Spleen (tissue), 11 donors: ENCODE results near the gene ATXN1. TPM values are rescaled to one million over a fixed set of nuclear protein-coding genes. Genes with fewer than 3 reads are reported as not detected.
A peak's percentile ranks its signal among the peaks of the same experiment; 100 is the strongest.
"Not testable (repeated sequence)": the region's sequence is repeated elsewhere in the genome, so short reads cannot be mapped to it uniquely, and the experiment has no call there.

Experiments used
- DNase-seq: peaks from one replicate; pipeline ENCODE4 v3.0.0-alpha.2; 2020
- H3K27ac ChIP-seq, 8 donors: fragments of 200-600 bp; sonication (generic) in 7 of 8; 1 replicate in 4 of 8; 2 replicates in 4 of 8; pipeline versions ENCODE4 v1.5.0 to v1.8.0; 2016 to 2021; ENCODE audit warnings: inconsistent platforms in 4 of 8, mild to moderate bottlenecking in 4 of 8, moderate library complexity in 1 of 8
- H3K27me3 ChIP-seq, 7 donors: fragments of 200-600 bp; sonication (generic) in 6 of 7; replicated peaks in 1 of 7; 1 replicate in 4 of 7; 2 replicates in 3 of 7; pipeline versions ENCODE4 v1.5.0 to v1.8.0; 2016 to 2021; ENCODE audit warnings: inconsistent platforms in 3 of 7, mild to moderate bottlenecking in 1 of 7
- H3K36me3 ChIP-seq, 6 donors: fragments of 200-600 bp; sonication (generic) in 5 of 6; 1 replicate in 4 of 6; 2 replicates in 2 of 6; pipeline versions ENCODE4 v1.5.0 to v1.8.0; 2016 to 2021; ENCODE audit warnings: inconsistent platforms in 2 of 6
- H3K4me1 ChIP-seq, 6 donors: fragments of 200-600 bp; sonication (generic) in 5 of 6; 1 replicate in 3 of 6; 2 replicates in 3 of 6; pipeline versions ENCODE4 v1.5.0 to v1.8.0; 2016 to 2021; ENCODE audit warnings: inconsistent platforms in 3 of 6
- H3K4me3 ChIP-seq, 8 donors: fragments of 200-600 bp; sonication (generic) in 7 of 8; 1 replicate in 4 of 8; 2 replicates in 4 of 8; pipeline versions ENCODE4 v1.5.0 to v1.8.0; 2016 to 2021; ENCODE audit warnings: inconsistent platforms in 4 of 8, mild to moderate bottlenecking in 4 of 8, moderate library complexity in 2 of 8
- H3K9me3 ChIP-seq, 8 donors: fragments of 200-600 bp; sonication (generic) in 7 of 8; 1 replicate in 4 of 8; 2 replicates in 4 of 8; pipeline versions ENCODE4 v1.5.0 to v1.8.0; 2016 to 2021; ENCODE audit warnings: inconsistent platforms in 4 of 8
- CTCF ChIP-seq, 11 experiments: fragments of 200-600 bp in 7 of 11; fragments of 450-650 bp in 4 of 11; sonication (generic) in 4 of 11; IDR thresholded peaks in 8 of 11; conservative IDR thresholded peaks in 3 of 11; 1 replicate in 7 of 11; 2 replicates in 4 of 11; pipeline versions ENCODE4 v1.4.0 to v1.8.0; 2016 to 2021; ENCODE audit warnings: antibody characterized with exemption in 11 of 11, inconsistent platforms in 4 of 11, mild to moderate bottlenecking in 1 of 11
- POLR2A ChIP-seq, 3 donors: fragments of 450-650 bp; IDR thresholded peaks; one replicate each; pipeline ENCODE4 v1.5.1; 2017; ENCODE audit warnings: antibody characterized with exemption in 3 of 3, mild to moderate bottlenecking in 1 of 3
- POLR2AphosphoS5 ChIP-seq, 3 donors: sonication (generic); formaldehyde crosslinking; IDR thresholded peaks; one replicate each; pipeline ENCODE4 v1.5.1; 2017; ENCODE audit warnings: antibody characterized with exemption in 3 of 3
- WGBS, 5 donors: extraction: QIAGEN DNeasy Blood & Tissue Kit in 3 of 5; methylation state at CpG; one replicate each; pipeline versions ENCODE4 v1.1.5 to v1.1.7; 2013 to 2018; 5-methylcytosine and 5-hydroxymethylcytosine counted together
- intact Hi-C: fragments of 100-400 bp; cut with DNase I; formaldehyde crosslinking; loops from one replicate; pipeline ENCODE4 v1.15.0; 2023; ENCODE audit warnings: low total_unique reads
- polyA plus RNA-seq, 3 donors: library from polyadenylated mRNA; stranded (reverse); fragments of 200-250 nt; gene quantifications; one replicate each; pipeline ENCODE4 v1.2.1, GENCODE V29; 2013
- total RNA-seq, 7 donors: library from RNA; depleted of rRNA in 3 of 7; stranded (reverse); fragments of >200 nt in 3 of 7; fragmentation: NEBNext Ultra II Directional in 4 of 7; extraction: Animal tissue kit (Norgen Biotek cat#: 25700) in 4 of 7; gene quantifications; one replicate each; pipeline versions ENCODE4 v1.1.0 to v1.2.1, GENCODE V29; 2016 to 2021
- donor health status: healthy with polysubstance abuse.
- donor health status: DM: no; HTN: no; CAD: no; lungs with moderate emphysema.
- donor health status: DM: no; HTN: no; CAD: no.
- donor health status: Bipolar disorder and iron deficiency.
- donor health status: healthy.
- donor health status: DM: no; HTN: no; CAD: no.
- donor health status: DM: yes; HTN: yes; CAD: no.

Gene ATXN1
- total and polyA plus RNA-seq, 10 donors: 3.5 to 123 (median 73.9) TPM

GRCh38 chr6:16621002-16621401, 140.3 kb downstream of the ATXN1 start:
- Histone ChIP-seq H3K36me3 (no peaks in the 10 kb centered on the region), H3K9me3 (no peaks in the 10 kb centered on the region), H3K4me3 (no peak overlapping the region), H3K4me1 (peaks cover 0 to 52% (median 22%) of the 10 kb centered on the region in 6 donors), H3K27me3 (no peaks in the 10 kb centered on the region), H3K27ac (peak overlapping the region in 3 of 8 donors; percentile 12 to 48 (median 31))
- intact Hi-C loops: no loop called here
- DNase-seq: no peak
- TF ChIP-seq POLR2AphosphoS5 (IDR thresholded peaks at IDR 0.05) (no peak), CTCF (IDR thresholded peaks at IDR 0.05 in 8 of 11, conservative IDR thresholded peaks at IDR 0.05 in 3 of 11) (no peak), POLR2A (IDR thresholded peaks at IDR 0.05) (no peak)
- WGBS, 5 donors: 66 to 76% (median 71%) methylated on average over 6 of the region's 6 CpGs

GRCh38 chr6:16619777-16620176, 141.5 kb downstream of the ATXN1 start:
- H3K27me3 ChIP-seq: no peaks in the 10 kb centered on the region
- H3K27ac ChIP-seq: peak overlapping the region in 3 of 8 donors; percentile 0 to 48 (median 31)
- no peak for DNase-seq
- H3K4me3 ChIP-seq: no peak overlapping the region
- intact Hi-C loops: no loop called here
- 77 to 90% (median 84%) methylated on average over 2 of the region's 2 CpGs for WGBS, 5 donors
- H3K4me1 ChIP-seq: peaks cover 0 to 47% (median 16%) of the 10 kb centered on the region in 6 donors
- H3K36me3 ChIP-seq: no peaks in the 10 kb centered on the region
- no peaks in the 10 kb centered on the region for H3K9me3 ChIP-seq
- TF ChIP-seq POLR2AphosphoS5 (IDR thresholded peaks at IDR 0.05) (no peak), CTCF (IDR thresholded peaks at IDR 0.05 in 8 of 11, conservative IDR thresholded peaks at IDR 0.05 in 3 of 11) (no peak)

- peaks cover 0 to 8% (median 0%) of the 10 kb centered on the region in 6 donors for H3K36me3 ChIP-seq
- no peak overlapping the region for H3K27ac ChIP-seq
- no peak for TF ChIP-seq CTCF (IDR thresholded peaks at IDR 0.05 in 8 of 11, conservative IDR thresholded peaks at IDR 0.05 in 3 of 11)
- no peak for TF ChIP-seq POLR2AphosphoS5 (IDR thresholded peaks at IDR 0.05)
- TF ChIP-seq POLR2A (IDR thresholded peaks at IDR 0.05): no peak
- intact Hi-C loops: no loop called here
- 57 to 84% (median 68%) methylated on average over 2 of the region's 2 CpGs for WGBS, 5 donors
- no peak overlapping the region for H3K4me3 ChIP-seq
- DNase-seq: no peak
- no peaks in the 10 kb centered on the region for H3K27me3 ChIP-seq
- peaks cover 0 to 47% (median 16%) of the 10 kb centered on the region in 6 donors for H3K4me1 ChIP-seq
- H3K9me3 ChIP-seq: no peaks in the 10 kb centered on the region
These were observed 142.3 kb downstream of the ATXN1 start for GRCh38 chr6:16618962-16619361.

- H3K27me3 ChIP-seq, H3K9me3 ChIP-seq, H3K4me3 ChIP-seq, H3K36me3 ChIP-seq, intact Hi-C loops, DNase-seq, H3K27ac ChIP-seq: not testable (repeated sequence)
- H3K4me1 ChIP-seq: peaks cover 0 to 17% (median 3%) of the 10 kb centered on the region in 6 donors
- 74 to 92% (median 92%) methylated on average over 3 to 4 of the region's 6 CpGs for WGBS, 5 donors
These were observed 146.0 kb downstream of the ATXN1 start for GRCh38 chr6:16615215-16615614.

- whole genome bisulfite sequencing, 5 donors: 88 to 100% (median 92%) methylated on average over 2 to 3 of the region's 3 CpGs
- intact Hi-C loops, H3K27me3 ChIP-seq, H3K27ac ChIP-seq, H3K36me3 ChIP-seq, H3K9me3 ChIP-seq, H3K4me1 ChIP-seq, DNase-seq, H3K4me3 ChIP-seq: not testable (repeated sequence)
These were observed 147.1 kb downstream of the ATXN1 start for GRCh38 chr6:16614143-16614542.

- H3K27ac ChIP-seq, intact Hi-C loops, H3K4me1 ChIP-seq, DNase-seq, H3K4me3 ChIP-seq, H3K27me3 ChIP-seq, H3K9me3 ChIP-seq: not testable (repeated sequence)
- WGBS, 5 donors: 94 to 97% (median 96%) methylated on average over 2 of the region's 2 CpGs
- H3K36me3 ChIP-seq: peaks cover 0 to 15% (median 0%) of the 10 kb centered on the region in 6 donors
These were observed 147.8 kb downstream of the ATXN1 start for GRCh38 chr6:16613504-16613903.
